Testis (tissue), 2 donors: ENCODE results near the gene CELF6.

ENCODE experiments used
- POLR2A ChIP-seq: fragments of 450-650 bp; IDR thresholded peaks from one replicate; pipeline ENCODE4 v1.6.1; 2017; ENCODE audit warnings: antibody characterized with exemption, mild to moderate bottlenecking, moderate library complexity
- TF ChIP-seq, protein P1 (sequence below), 3 experiments: fragments of 450-650 bp in 2 of 3; fragments of 200-600 bp in 1 of 3; sonication (generic) in 1 of 3; IDR thresholded peaks; one replicate each; pipeline ENCODE4 v1.5.1; 2016 to 2019; ENCODE audit warnings: antibody characterized with exemption in 3 of 3, mild to moderate bottlenecking in 2 of 3, moderate library complexity in 1 of 3

DNA sequence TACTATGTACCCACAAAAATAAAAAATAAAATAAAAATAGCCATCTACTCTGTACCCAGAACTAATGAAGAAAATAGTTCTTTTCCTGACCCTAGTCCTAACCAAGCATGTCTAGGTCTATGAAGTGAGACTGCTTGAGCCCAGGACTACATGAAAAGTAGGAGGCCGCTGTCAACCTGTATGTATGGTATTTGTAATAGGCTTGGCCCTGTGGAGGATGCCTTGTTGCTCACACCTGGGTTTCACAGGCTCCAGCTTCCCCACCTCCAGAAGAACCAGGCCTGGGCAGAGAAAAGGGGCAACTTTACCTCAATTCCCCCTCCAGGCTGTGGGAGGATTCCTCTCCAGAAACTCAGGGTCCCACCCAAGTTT, 82.1 kb downstream of the CELF6 start:
- no peak for TF ChIP-seq POLR2A
- TF ChIP-seq, protein P1, sequence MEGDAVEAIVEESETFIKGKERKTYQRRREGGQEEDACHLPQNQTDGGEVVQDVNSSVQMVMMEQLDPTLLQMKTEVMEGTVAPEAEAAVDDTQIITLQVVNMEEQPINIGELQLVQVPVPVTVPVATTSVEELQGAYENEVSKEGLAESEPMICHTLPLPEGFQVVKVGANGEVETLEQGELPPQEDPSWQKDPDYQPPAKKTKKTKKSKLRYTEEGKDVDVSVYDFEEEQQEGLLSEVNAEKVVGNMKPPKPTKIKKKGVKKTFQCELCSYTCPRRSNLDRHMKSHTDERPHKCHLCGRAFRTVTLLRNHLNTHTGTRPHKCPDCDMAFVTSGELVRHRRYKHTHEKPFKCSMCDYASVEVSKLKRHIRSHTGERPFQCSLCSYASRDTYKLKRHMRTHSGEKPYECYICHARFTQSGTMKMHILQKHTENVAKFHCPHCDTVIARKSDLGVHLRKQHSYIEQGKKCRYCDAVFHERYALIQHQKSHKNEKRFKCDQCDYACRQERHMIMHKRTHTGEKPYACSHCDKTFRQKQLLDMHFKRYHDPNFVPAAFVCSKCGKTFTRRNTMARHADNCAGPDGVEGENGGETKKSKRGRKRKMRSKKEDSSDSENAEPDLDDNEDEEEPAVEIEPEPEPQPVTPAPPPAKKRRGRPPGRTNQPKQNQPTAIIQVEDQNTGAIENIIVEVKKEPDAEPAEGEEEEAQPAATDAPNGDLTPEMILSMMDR (IDR thresholded peaks at IDR 0.05), result no peak
